Smooth muscle cell (in vitro differentiated cells): ENCODE data around the gene SLC22A3. TPM values are rescaled to one million over a fixed set of nuclear protein-coding genes. Genes with fewer than 3 reads are reported as not detected.
A peak's percentile ranks its signal among the peaks of the same experiment; 100 is the strongest.
"Not testable (repeated sequence)": the region's sequence is repeated elsewhere in the genome, so short reads cannot be mapped to it uniquely, and the experiment has no call there.

Experiments used
- DNase-seq: peaks from one replicate; lab custom pipeline; 2025; ENCODE audit not compliant: unreplicated experiment; lab: John Stamatoyannopoulos, UW
- H2AFZ ChIP-seq: fragments of 200-600 bp; sonication (generic); 2 replicates; pipeline ENCODE4 v1.6.0; 2016; ENCODE audit warnings: antibody characterized with exemption, low read depth, mild to moderate bottlenecking
- H3F3A ChIP-seq: fragments of 200-600 bp; sonication (generic); 2 replicates; pipeline ENCODE4 v1.6.0; 2017; ENCODE audit warnings: antibody characterized with exemption, low read depth
- H3K27ac ChIP-seq: fragments of 200-600 bp; sonication (generic); 2 replicates; pipeline ENCODE4 v1.5.1; 2016; ENCODE audit warnings: low read depth, mild to moderate bottlenecking
- H3K27me3 ChIP-seq: fragments of 200-600 bp; sonication (generic); 2 replicates; pipeline ENCODE4 v1.6.1; 2016; ENCODE audit warnings: low read depth, mild to moderate bottlenecking
- H3K36me3 ChIP-seq: fragments of 200-600 bp; sonication (generic); 2 replicates; pipeline ENCODE4 v1.5.1; 2016; ENCODE audit warnings: low read depth
- H3K4me1 ChIP-seq: fragments of 200-600 bp; sonication (generic); 2 replicates; pipeline ENCODE4 v1.5.1; 2016; ENCODE audit warnings: low read depth
- H3K4me2 ChIP-seq: fragments of 200-600 bp; sonication (generic); 2 replicates; pipeline ENCODE4 v1.6.0; 2016; ENCODE audit warnings: mild to moderate bottlenecking
- H3K4me3 ChIP-seq: fragments of 200-600 bp; sonication (generic); 2 replicates; pipeline ENCODE4 v1.5.1; 2016; ENCODE audit warnings: mild to moderate bottlenecking
- H3K79me2 ChIP-seq: fragments of 200-600 bp; sonication (generic); 2 replicates; pipeline ENCODE4 v1.6.0; 2016; ENCODE audit warnings: low read depth, mild to moderate bottlenecking
- H3K9ac ChIP-seq: fragments of 200-600 bp; sonication (generic); 2 replicates; pipeline ENCODE4 v1.6.0; 2016; ENCODE audit warnings: low read depth
- H3K9me3 ChIP-seq: fragments of 200-600 bp; sonication (generic); replicated peaks from 2 replicates; pipeline ENCODE4 v1.5.1; 2016; ENCODE audit warnings: low read depth
- H4K20me1 ChIP-seq: fragments of 200-600 bp; sonication (generic); 2 replicates; pipeline ENCODE4 v1.6.0; 2016; ENCODE audit warnings: low read depth
- CTCF ChIP-seq: fragments of 200-600 bp; sonication (generic); IDR thresholded peaks from 2 replicates; pipeline ENCODE4 v1.5.1; 2017; ENCODE audit warnings: borderline replicate concordance, mild to moderate bottlenecking, antibody characterized with exemption; ENCODE audit not compliant: insufficient read depth, poor library complexity, severe bottlenecking
- WGBS: methylation state at CpG from one replicate; pipeline ENCODE4 v1.1.7; 2016; ENCODE audit warnings: low lambda C conversion rate; 5-methylcytosine and 5-hydroxymethylcytosine counted together
- polyA plus RNA-seq: library from polyadenylated mRNA; unstranded; fragments of >200 nt; fragmentation: Nextera tagmentation; extraction: Ambion mirVana; gene quantifications from 2 replicates; pipeline ENCODE4 v1.2.1, GENCODE V29; 2016
- total RNA-seq: library from RNA; depleted of rRNA; stranded (reverse); fragments of >200 nt; gene quantifications from 2 replicates; pipeline ENCODE4 v1.2.3, GENCODE V29; 2014

SLC22A3 gene
- total and polyA plus RNA-seq, 2 experiments from 2014 or later, result 59.5 to 69.5 TPM

DNA sequence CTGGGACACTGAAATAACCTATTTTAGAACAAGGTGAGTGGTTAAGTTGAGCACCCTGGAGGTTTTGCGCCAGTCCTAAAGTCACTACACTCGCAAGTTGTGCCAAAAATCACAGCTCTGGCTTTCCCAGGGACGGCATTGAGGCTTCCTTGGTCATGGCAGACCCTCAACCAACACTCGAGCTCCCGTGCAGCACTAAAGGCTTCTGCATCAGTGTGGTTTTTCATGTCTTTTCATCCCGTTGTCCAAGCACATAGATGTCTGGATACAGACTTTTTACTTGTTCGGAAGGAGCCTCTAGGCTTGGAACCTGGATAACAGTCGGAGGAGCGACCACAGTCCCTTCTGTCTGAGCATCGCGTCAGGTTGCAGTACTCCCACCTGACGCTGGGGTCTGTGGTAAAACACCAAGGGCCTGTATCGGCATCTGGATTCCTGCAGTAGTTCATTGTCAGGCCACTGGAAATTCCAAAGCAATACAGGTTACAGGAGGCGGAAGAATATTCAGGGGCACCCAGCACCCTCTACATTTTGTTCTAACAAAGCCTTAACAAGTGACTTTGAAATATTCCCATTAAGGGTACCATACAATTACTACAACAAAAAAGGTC is 119.2 kb downstream of the SLC22A3 start:
- TF ChIP-seq CTCF, result peak; percentile 9
- H3K4me2 ChIP-seq, H3K36me3 ChIP-seq, H2AFZ ChIP-seq, H3K27ac ChIP-seq, H3K9ac ChIP-seq, H3K27me3 ChIP-seq, H3K79me2 ChIP-seq, H3K4me1 ChIP-seq, H3K4me3 ChIP-seq, H3K9me3 ChIP-seq, H4K20me1 ChIP-seq, DNase-seq, H3F3A ChIP-seq: not testable (repeated sequence)
- 73% methylated on average over 14 of the region's 14 CpGs for WGBS

- H3K4me2 ChIP-seq, result no peak overlapping the region
- H4K20me1 ChIP-seq, result no peaks in the 10 kb centered on the region
- no peaks in the 10 kb centered on the region for H3K27me3 ChIP-seq
- DNase-seq, result no peak
- H3K9me3 ChIP-seq, result no peaks in the 10 kb centered on the region
- TF ChIP-seq CTCF, result no peak
- no peaks in the 10 kb centered on the region for H3K4me1 ChIP-seq
- H3K4me3 ChIP-seq, result no peak overlapping the region
- no peak overlapping the region for H3K9ac ChIP-seq
- no peaks in the 10 kb centered on the region for H3F3A ChIP-seq
- H3K79me2 ChIP-seq, result no peaks in the 10 kb centered on the region
- no peak overlapping the region for H3K27ac ChIP-seq
- H2AFZ ChIP-seq, result no peak overlapping the region
- H3K36me3 ChIP-seq, result no peaks in the 10 kb centered on the region
- WGBS, result 44% methylated on average over 2 of the region's 2 CpGs
Observed at GRCh38 chr6:160469153-160469552, 121.0 kb downstream of the SLC22A3 start.

GRCh38 chr6:160476056-160476455 is 127.9 kb downstream of the SLC22A3 start:
- not testable (repeated sequence) for H3K36me3 ChIP-seq, H4K20me1 ChIP-seq, H3K79me2 ChIP-seq, H3K4me2 ChIP-seq, H3K27me3 ChIP-seq, H3K4me3 ChIP-seq, H3K9me3 ChIP-seq, H3K9ac ChIP-seq, H3F3A ChIP-seq, H2AFZ ChIP-seq, H3K4me1 ChIP-seq, DNase-seq, H3K27ac ChIP-seq
- WGBS, result 97% methylated on average over 4 of the region's 4 CpGs

- H3K9me3 ChIP-seq, H3K27me3 ChIP-seq, H3K79me2 ChIP-seq, H3K4me1 ChIP-seq, H3K4me3 ChIP-seq, H3K4me2 ChIP-seq, H3K27ac ChIP-seq, H3K9ac ChIP-seq, DNase-seq, H2AFZ ChIP-seq, H4K20me1 ChIP-seq, H3K36me3 ChIP-seq, H3F3A ChIP-seq: not testable (repeated sequence)
- 94% methylated on average over 4 of the region's 4 CpGs for WGBS
Observed at GRCh38 chr6:160477072-160477471, 128.9 kb downstream of the SLC22A3 start.

DNA sequence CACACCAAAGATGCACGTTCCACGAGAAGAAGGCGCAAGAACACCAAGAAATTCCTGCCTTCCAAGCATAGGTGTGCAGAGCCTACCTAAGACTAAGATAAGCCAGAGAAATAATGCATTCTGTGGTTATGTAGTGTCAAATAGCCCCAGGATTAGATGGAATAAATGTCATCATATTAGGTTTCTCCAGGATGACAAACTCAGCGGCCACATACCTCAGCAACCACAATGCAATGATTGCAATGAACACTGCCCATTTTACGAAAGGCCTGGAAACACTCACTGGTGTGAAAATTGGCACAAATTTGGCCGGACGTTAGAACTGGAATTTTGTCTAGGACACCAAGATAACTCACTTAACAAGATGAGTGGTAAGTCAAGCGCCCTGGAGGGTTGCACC is 129.7 kb downstream of the SLC22A3 start:
- H3K9ac ChIP-seq, result no peak overlapping the region
- H3K4me3 ChIP-seq, result no peak overlapping the region
- no peaks in the 10 kb centered on the region for H3K27me3 ChIP-seq
- H3K79me2 ChIP-seq, result no peaks in the 10 kb centered on the region
- no peak overlapping the region for H3K27ac ChIP-seq
- WGBS, result 90% methylated on average over 8 of the region's 8 CpGs
- H3K4me1 ChIP-seq, result no peaks in the 10 kb centered on the region
- no peaks in the 10 kb centered on the region for H4K20me1 ChIP-seq
- H3K9me3 ChIP-seq, result no peaks in the 10 kb centered on the region
- no peak for DNase-seq
- no peaks in the 10 kb centered on the region for H3K36me3 ChIP-seq
- H3K4me2 ChIP-seq, result no peak overlapping the region
- H2AFZ ChIP-seq, result no peak overlapping the region
- TF ChIP-seq CTCF, result no peak
- no peaks in the 10 kb centered on the region for H3F3A ChIP-seq
